Lung (tissue), 16 donors: ENCODE data around the gene LYPD1. TPM values are rescaled to one million over a fixed set of nuclear protein-coding genes. Genes with fewer than 3 reads are reported as not detected.

Experiments used
- ATAC-seq: fragments of 200-7000 bp; cut with Tn5 transposase; one replicate; pipeline ENCODE4 v1.9.1; 2020; ENCODE audit warnings: moderate number of reproducible peaks; ENCODE audit not compliant: insufficient read depth, low FRiP score
- DNase-seq, 3 donors: peaks; one replicate each; pipeline ENCODE4 v3.0.0-alpha.2; 2013 to 2017
- H3K27ac ChIP-seq, 2 donors: one replicate each; pipeline ENCODE4 v1.5.1; 2013; ENCODE audit warnings: mild to moderate bottlenecking in 2 of 2, moderate library complexity in 2 of 2, control low read depth in 1 of 2, inconsistent platforms in 1 of 2, low read depth in 1 of 2, low read length in 1 of 2
- H3K27me3 ChIP-seq, 3 donors: one replicate each; pipeline ENCODE4 v1.5.1; 2013; ENCODE audit warnings: low read length in 2 of 3; ENCODE audit not compliant: control insufficient read depth in 3 of 3, insufficient read depth in 3 of 3
- H3K36me3 ChIP-seq, 4 donors: one replicate each; pipeline ENCODE4 v1.5.1; 2013; ENCODE audit warnings: low read length in 4 of 4, mild to moderate bottlenecking in 1 of 4, moderate library complexity in 1 of 4; ENCODE audit not compliant: control insufficient read depth in 4 of 4, insufficient read depth in 4 of 4
- H3K4me1 ChIP-seq, 5 donors: one replicate each; pipeline ENCODE4 v1.5.1; 2013; ENCODE audit warnings: low read length in 5 of 5, mild to moderate bottlenecking in 2 of 5, moderate library complexity in 1 of 5; ENCODE audit not compliant: control insufficient read depth in 5 of 5, insufficient read depth in 5 of 5
- H3K4me3 ChIP-seq: one replicate; pipeline ENCODE4 v1.5.1; 2013; ENCODE audit warnings: mild to moderate bottlenecking, control low read depth, moderate library complexity
- H3K9ac ChIP-seq, 2 donors: one replicate each; pipeline ENCODE4 v1.5.1; 2013; ENCODE audit warnings: low read length in 2 of 2, control low read depth in 1 of 2; ENCODE audit not compliant: insufficient read depth in 1 of 2
- H3K9me3 ChIP-seq, 4 donors: one replicate each; pipeline ENCODE4 v1.5.1; 2013; ENCODE audit warnings: low read length in 3 of 4, mild to moderate bottlenecking in 1 of 4, moderate library complexity in 1 of 4; ENCODE audit not compliant: control insufficient read depth in 4 of 4, insufficient read depth in 3 of 4
- CTCF ChIP-seq: IDR thresholded peaks from 2 replicates; pipeline ENCODE4 v1.5.1; 2012; ENCODE audit warnings: mild to moderate bottlenecking; ENCODE audit errors: control extremely low read depth, extremely low read depth
- WGBS, 2 donors: extraction: QIAGEN DNeasy Blood & Tissue Kit; methylation state at CpG; one replicate each; pipeline ENCODE4 v1.1.7; 2013; 5-methylcytosine and 5-hydroxymethylcytosine counted together
- long read RNA-seq, 5 donors: transcript quantifications; one replicate each; lab custom pipeline, GENCODE V29; 2026
- polyA plus RNA-seq, 2 donors: library from polyadenylated mRNA; stranded (reverse); fragments of 200-250 nt; gene quantifications; one replicate each; pipeline ENCODE4 v1.2.1, GENCODE V29; 2013
- total RNA-seq, 2 donors: library from RNA; depleted of rRNA in 1 of 2; stranded (reverse); fragments of >200 nt in 1 of 2; gene quantifications; one replicate each; pipeline ENCODE4 v1.2.1, GENCODE V29; 2014 to 2021
- donor health status: control.
- donor health status: control.
- donor health status: Bipolar disorder and iron deficiency.
- donor health status: healthy.
- donor health status: DM: yes; HTN: yes; CAD: no.

Gene LYPD1, protein sequence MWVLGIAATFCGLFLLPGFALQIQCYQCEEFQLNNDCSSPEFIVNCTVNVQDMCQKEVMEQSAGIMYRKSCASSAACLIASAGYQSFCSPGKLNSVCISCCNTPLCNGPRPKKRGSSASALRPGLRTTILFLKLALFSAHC
- total RNA-seq (1 to 10 TPM in 1 of 2 donors, under 1 TPM in 1; 0.28 to 6.6 TPM), polyA plus RNA-seq (1 to 10 TPM; 1.2 to 5.6 TPM)
- long read RNA-seq, donor 1, partial matches to known transcripts = 0 of 1 reads
- long read RNA-seq, donor 1, other reads (novel, unspliced or antisense) = 0 of 1 reads
- long read RNA-seq, donor 2 = 0 reads
- long read RNA-seq, donor 3 = 0 reads
- long read RNA-seq, donor 4 = 0 reads
- long read RNA-seq, donor 5 = 0 reads

DNA sequence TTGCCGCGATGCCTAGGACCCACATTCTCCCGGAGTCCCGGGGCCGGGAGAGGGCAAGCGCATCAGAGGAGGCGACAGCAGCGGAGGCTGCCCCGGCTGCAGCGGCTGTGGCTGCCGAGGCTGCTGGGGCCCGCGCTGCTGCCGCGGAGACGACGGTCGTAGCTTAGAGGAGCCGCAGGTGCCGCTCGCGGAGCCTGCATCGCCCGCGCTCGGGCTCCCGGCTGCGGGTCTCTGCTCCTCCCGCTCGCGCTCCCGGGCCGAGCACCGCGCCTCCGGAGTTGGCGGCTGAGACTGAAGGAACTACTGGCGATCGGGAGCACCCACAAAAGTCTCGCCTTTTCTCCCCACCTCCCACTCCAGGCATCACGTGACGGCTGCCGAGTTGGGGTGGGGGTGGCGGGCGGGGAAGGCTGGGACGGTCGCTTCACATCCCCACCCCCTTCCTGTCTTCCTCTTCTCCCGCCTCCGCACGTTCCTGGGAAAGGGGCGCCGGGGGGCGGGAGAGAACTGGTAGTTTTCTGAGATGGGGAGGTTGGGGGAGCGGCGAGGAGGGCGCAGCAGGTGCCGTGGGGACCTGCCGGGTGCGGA lies at the start of gene LYPD1:
TSS of gene LYPD1 (minus strand) at position 298 of the 588 bp plus-strand sequence. CDS start at position 25, 273 bp downstream.
- H3K9me3 ChIP-seq = peaks cover 0 to 2% (median 0%) of the 10 kb centered on the region in 4 donors
- H3K4me3 ChIP-seq = peak within 1 kb of the TSS; percentile 42
- no peak within 1 kb of the TSS for H3K9ac ChIP-seq
- peak in 1 of 3 donors; percentile 18 for DNase-seq
- peaks cover 0 to 51% (median 47%) of the 10 kb centered on the region in 3 donors for H3K27me3 ChIP-seq
- no peaks in the 10 kb centered on the region for H3K36me3 ChIP-seq
- WGBS, 2 donors = 0 to 1% methylated on average over 50 to 59 of the region's 59 CpGs
- no peak for TF ChIP-seq CTCF
- no peak within 1 kb of the TSS for H3K27ac ChIP-seq
- peaks cover 0 to 36% (median 8%) of the 10 kb centered on the region in 5 donors for H3K4me1 ChIP-seq
- ATAC-seq = peak; percentile 20

DNA sequence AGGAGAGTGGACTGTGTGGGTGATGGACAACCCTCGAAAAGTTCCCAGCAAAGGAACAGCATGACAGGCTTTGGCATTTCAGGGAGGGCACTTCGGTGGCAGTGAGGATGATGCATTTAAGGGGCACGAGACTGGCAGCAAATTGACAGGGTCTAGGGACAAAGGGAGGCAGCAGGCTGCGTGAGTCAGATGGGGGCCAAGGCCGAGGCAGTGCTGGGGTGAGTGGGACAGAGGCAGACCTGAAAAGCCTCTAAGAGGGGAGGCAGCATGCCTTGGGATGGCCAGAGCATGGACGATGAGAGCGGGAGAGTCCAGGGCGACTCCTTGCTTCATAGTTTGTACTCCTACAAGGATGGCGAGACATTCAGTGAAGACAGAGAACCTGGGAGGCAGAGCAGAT lies 49.5 kb upstream of the LYPD1 start:
- H3K4me3 ChIP-seq = no peak overlapping the region
- DNase-seq (no peak), ATAC-seq (no peak)
- peaks cover 0 to 3% (median 0%) of the 10 kb centered on the region in 4 donors for H3K9me3 ChIP-seq
- peaks cover 0 to 2% (median 0%) of the 10 kb centered on the region in 5 donors for H3K4me1 ChIP-seq
- TF ChIP-seq CTCF = no peak
- H3K9ac ChIP-seq = no peak overlapping the region
- H3K27me3 ChIP-seq = no peaks in the 10 kb centered on the region
- WGBS, 2 donors = 89% methylated on average over 9 of the region's 9 CpGs
- no peak overlapping the region for H3K27ac ChIP-seq
- peaks cover 0 to 2% (median under 1%) of the 10 kb centered on the region in 4 donors for H3K36me3 ChIP-seq

GRCh38 chr2:132716954-132717353 lies 46.9 kb upstream of the LYPD1 start:
- no peak overlapping the region for H3K27ac ChIP-seq
- no peak overlapping the region for H3K9ac ChIP-seq
- peaks cover 0 to 3% (median 0%) of the 10 kb centered on the region in 4 donors for H3K9me3 ChIP-seq
- H3K4me1 ChIP-seq = peaks cover 0 to 2% (median 0%) of the 10 kb centered on the region in 5 donors
- WGBS, 2 donors = 81 to 99% methylated on average over 2 of the region's 2 CpGs
- ATAC-seq (no peak), DNase-seq (no peak)
- peaks cover 0 to 2% (median under 1%) of the 10 kb centered on the region in 4 donors for H3K36me3 ChIP-seq
- no peaks in the 10 kb centered on the region for H3K27me3 ChIP-seq
- no peak for TF ChIP-seq CTCF
- no peak overlapping the region for H3K4me3 ChIP-seq
